Fibroblast of lung (primary cell): ENCODE data around the gene CROCC2. TPM values are rescaled to one million over a fixed set of nuclear protein-coding genes. Genes with fewer than 3 reads are reported as not detected.

Experiments
- DNase-seq, 2 donors: peaks; one replicate each; pipeline versions ENCODE4 v3.0.0 to v3.0.0-alpha.2; 2010; ENCODE audit warnings: low read depth in 2 of 2
- H2AFZ ChIP-seq: 2 replicates; pipeline ENCODE4 v1.5.1; 2012; ENCODE audit warnings: low read length, control low read depth, inconsistent platforms
- H3K27ac ChIP-seq: 2 replicates; pipeline ENCODE4 v1.5.1; 2011; ENCODE audit warnings: low read length, control low read depth; ENCODE audit not compliant: insufficient read depth
- H3K27me3 ChIP-seq: 2 replicates; pipeline ENCODE4 v1.5.1; 2011; ENCODE audit warnings: mild to moderate bottlenecking, low read length; ENCODE audit not compliant: control insufficient read depth, insufficient read depth
- H3K36me3 ChIP-seq: 2 replicates; pipeline ENCODE4 v1.5.1; 2011; ENCODE audit warnings: low read length; ENCODE audit not compliant: control insufficient read depth, insufficient read depth
- H3K4me1 ChIP-seq: 2 replicates; pipeline ENCODE4 v1.5.1; 2011; ENCODE audit warnings: low read length; ENCODE audit not compliant: control insufficient read depth, insufficient read depth; ENCODE audit errors: extremely low read depth
- H3K4me2 ChIP-seq: 2 replicates; pipeline ENCODE4 v1.5.1; 2011; ENCODE audit warnings: low read length, control low read depth; ENCODE audit not compliant: insufficient read depth; ENCODE audit errors: extremely low read depth
- H3K4me3 ChIP-seq, 4 experiments: fragments of 200-600 bp in 1 of 4; sonication (generic) in 1 of 4; replicated peaks in 1 of 4; 2 replicates each; pipeline ENCODE4 v1.5.1; 2011 to 2016; ENCODE audit warnings: low read length in 4 of 4, low read depth in 3 of 4, mild to moderate bottlenecking in 3 of 4, control low read depth in 2 of 4, inconsistent platforms in 1 of 4, mixed read lengths in 1 of 4; ENCODE audit not compliant: insufficient read depth in 1 of 4; ENCODE audit errors: control extremely low read depth in 1 of 4
- H3K79me2 ChIP-seq: 2 replicates; pipeline ENCODE4 v1.5.1; 2012; ENCODE audit warnings: mild to moderate bottlenecking, low read length, inconsistent platforms; ENCODE audit not compliant: control insufficient read depth, insufficient read depth
- H3K9ac ChIP-seq: 2 replicates; pipeline ENCODE4 v1.5.1; 2011; ENCODE audit warnings: mild to moderate bottlenecking, low read length, control low read depth; ENCODE audit not compliant: insufficient read depth
- H3K9me3 ChIP-seq: 2 replicates; pipeline ENCODE4 v1.5.1; 2012; ENCODE audit warnings: low read depth, low read length; ENCODE audit not compliant: control insufficient read depth, insufficient read depth
- H4K20me1 ChIP-seq: 2 replicates; pipeline ENCODE4 v1.5.1; 2011; ENCODE audit warnings: low read length; ENCODE audit not compliant: control insufficient read depth, insufficient read depth; ENCODE audit errors: extremely low read depth
- CTCF ChIP-seq, 2 donors: IDR thresholded peaks in 1 of 2; conservative IDR thresholded peaks in 1 of 2; 1 replicate in 1 of 2; 2 replicates in 1 of 2; pipeline ENCODE4 v1.5.1; 2011 to 2012; ENCODE audit warnings: low read length in 2 of 2, control low read depth in 1 of 2, inconsistent platforms in 1 of 2, low read depth in 1 of 2, mild to moderate bottlenecking in 1 of 2
- EZH2 ChIP-seq: IDR thresholded peaks from 2 replicates; pipeline ENCODE4 v1.5.1; 2012; ENCODE audit warnings: low read length, control low read depth, mild to moderate bottlenecking; ENCODE audit errors: missing control alignments
- polyA plus RNA-seq, 2 donors: library from polyadenylated mRNA; depleted of rRNA in 1 of 2; stranded (reverse) in 1 of 2; unstranded in 1 of 2; fragments of >200 nt; gene quantifications; 2 replicates each; pipeline ENCODE4 v1.2.1, GENCODE V29; 2011 to 2012; ENCODE audit warnings: missing spikeins in 1 of 2
- total RNA-seq: library from RNA; depleted of rRNA; stranded (reverse); fragments of >200 nt; gene quantifications from 2 replicates; pipeline ENCODE4 v1.2.1, GENCODE V29; 2014

CROCC2 gene
- total and polyA plus RNA-seq, 2 donors (not counting 1 experiment from before 2014, with no cell fraction given): 0.12 to 0.33 TPM

DNA sequence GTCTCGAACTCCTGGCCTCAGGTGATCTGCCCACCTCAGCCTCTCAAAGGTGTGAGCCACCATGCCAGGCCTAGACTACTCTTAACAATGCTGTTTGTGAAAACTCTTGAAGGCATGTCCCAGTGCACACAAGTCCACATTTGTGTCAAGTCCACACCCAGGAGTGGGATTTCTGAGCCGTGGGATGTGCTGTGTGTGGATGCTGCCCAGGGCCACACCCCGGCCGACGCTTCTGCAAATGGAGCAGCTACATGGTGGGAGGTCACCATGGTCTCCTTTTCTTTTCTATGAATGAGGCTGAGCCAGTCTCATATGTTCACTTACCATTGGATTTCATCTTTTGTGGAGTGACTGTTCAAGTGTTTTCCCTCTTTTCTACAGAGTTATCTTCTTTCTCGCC, 108.1 kb downstream of the CROCC2 start:
- H3K4me2 ChIP-seq: no peak overlapping the region
- no peak overlapping the region for H2AFZ ChIP-seq
- H3K36me3 ChIP-seq: no peaks in the 10 kb centered on the region
- H3K9me3 ChIP-seq: no peaks in the 10 kb centered on the region
- no peaks in the 10 kb centered on the region for H4K20me1 ChIP-seq
- H3K9ac ChIP-seq: no peak overlapping the region
- H3K4me3 ChIP-seq: no peak overlapping the region
- H3K27ac ChIP-seq: no peak overlapping the region
- H3K4me1 ChIP-seq: peaks cover 15% of the 10 kb centered on the region
- DNase-seq: no peak
- TF ChIP-seq EZH2: no peak
- TF ChIP-seq CTCF (conservative IDR thresholded peaks at IDR 0.05 in 1 of 2, IDR thresholded peaks at IDR 0.05 in 1 of 2; ENCODE audit: low read depth in 1 of 2, low read length in 2 of 2): no peak
- no peaks in the 10 kb centered on the region for H3K27me3 ChIP-seq
- peaks cover 7% of the 10 kb centered on the region for H3K79me2 ChIP-seq

DNA sequence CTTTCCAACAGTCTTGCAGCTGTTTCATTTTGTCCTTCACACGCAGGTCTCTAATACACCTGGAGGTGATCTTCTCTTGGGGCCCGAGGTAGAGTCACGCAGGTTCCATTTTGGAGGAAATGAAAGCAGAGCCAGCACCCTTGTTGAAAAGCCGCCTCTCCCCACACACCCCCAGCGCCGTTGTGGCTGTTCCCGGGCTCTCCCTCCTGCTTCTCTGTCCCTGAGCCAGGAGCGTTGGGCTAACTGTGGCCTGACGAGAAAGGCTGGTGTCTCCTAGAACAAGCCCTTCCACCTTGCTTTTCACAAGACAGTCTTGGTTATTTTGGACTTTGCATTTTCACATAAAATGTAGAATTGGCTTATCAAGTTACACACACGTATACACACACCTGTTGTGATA, 108.6 kb downstream of the CROCC2 start:
- Histone ChIP-seq H3K4me3 (no peak overlapping the region), H3K9ac (no peak overlapping the region), H3K9me3 (no peaks in the 10 kb centered on the region), H3K27ac (no peak overlapping the region), H3K79me2 (peaks cover 6% of the 10 kb centered on the region), H3K4me2 (no peak overlapping the region), H3K27me3 (no peaks in the 10 kb centered on the region), H3K4me1 (peaks cover 11% of the 10 kb centered on the region), H2AFZ (no peak overlapping the region), H4K20me1 (no peaks in the 10 kb centered on the region), H3K36me3 (no peaks in the 10 kb centered on the region)
- no peak for TF ChIP-seq CTCF (conservative IDR thresholded peaks at IDR 0.05 in 1 of 2, IDR thresholded peaks at IDR 0.05 in 1 of 2; ENCODE audit: low read depth in 1 of 2, low read length in 2 of 2)
- no peak for TF ChIP-seq EZH2
- DNase-seq: no peak

DNA sequence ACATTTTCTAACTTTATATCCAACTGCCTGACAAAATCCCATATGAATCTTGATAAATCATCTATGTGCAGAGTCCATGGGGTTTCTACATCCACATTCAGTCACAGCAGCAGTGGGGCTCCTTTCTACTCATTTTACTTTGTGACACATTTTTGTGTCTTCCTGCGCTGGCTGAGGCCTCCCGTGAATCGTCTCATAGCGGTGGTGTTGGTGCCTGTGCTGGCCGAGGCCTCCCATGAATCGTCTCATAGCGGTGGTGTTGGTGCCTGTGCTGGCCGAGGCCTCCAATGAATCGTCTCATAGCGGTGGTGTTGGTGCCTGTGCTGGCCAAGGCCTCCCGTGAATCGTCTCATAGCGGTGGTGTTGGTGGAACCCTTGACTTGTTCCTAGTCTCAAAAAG, 109.3 kb downstream of the CROCC2 start:
- Histone ChIP-seq H2AFZ (no peak overlapping the region), H3K9me3 (no peaks in the 10 kb centered on the region), H3K27ac (no peak overlapping the region), H4K20me1 (no peaks in the 10 kb centered on the region), H3K79me2 (peaks cover 6% of the 10 kb centered on the region), H3K36me3 (no peaks in the 10 kb centered on the region), H3K9ac (no peak overlapping the region), H3K4me2 (no peak overlapping the region), H3K4me3 (no peak overlapping the region), H3K4me1 (peaks cover 4% of the 10 kb centered on the region), H3K27me3 (no peaks in the 10 kb centered on the region)
- DNase-seq: no peak
- TF ChIP-seq CTCF (conservative IDR thresholded peaks at IDR 0.05 in 1 of 2, IDR thresholded peaks at IDR 0.05 in 1 of 2; ENCODE audit: low read depth in 1 of 2, low read length in 2 of 2) (no peak), EZH2 (no peak)
